DND-41 (cell line): ENCODE results near the gene HTR2A.

Experiments
- CTCF ChIP-seq: IDR thresholded peaks from 2 replicates; pipeline ENCODE4 v1.5.1; 2012; ENCODE audit warnings: borderline replicate concordance, low read length, moderate library complexity, mild to moderate bottlenecking; ENCODE audit not compliant: poor library complexity, severe bottlenecking; ENCODE audit errors: extremely low read depth
- EZH2 ChIP-seq: IDR thresholded peaks from 3 replicates; pipeline ENCODE4 v1.6.1; 2012; ENCODE audit warnings: borderline replicate concordance, low read depth, mild to moderate bottlenecking, moderate library complexity, low read length, inconsistent platforms; ENCODE audit not compliant: severe bottlenecking

GRCh38 chr13:46901721-46902120 lies 4.9 kb upstream of the HTR2A start:
- TF ChIP-seq CTCF (no peak), EZH2 (no peak)
